GM18861 (cell line): ENCODE data around the gene HSD17B8.

Experiments
- ATAC-seq: cut with Tn5 transposase; IDR thresholded peaks from one replicate; pipeline ENCODE4 v1.9.1; 2021; ENCODE audit not compliant: unreplicated experiment

HSD17B8 gene

GRCh38 chr6:33171016-33171879 is 33.2 kb upstream of the HSD17B8 start:
- ATAC-seq, result no peak

DNA sequence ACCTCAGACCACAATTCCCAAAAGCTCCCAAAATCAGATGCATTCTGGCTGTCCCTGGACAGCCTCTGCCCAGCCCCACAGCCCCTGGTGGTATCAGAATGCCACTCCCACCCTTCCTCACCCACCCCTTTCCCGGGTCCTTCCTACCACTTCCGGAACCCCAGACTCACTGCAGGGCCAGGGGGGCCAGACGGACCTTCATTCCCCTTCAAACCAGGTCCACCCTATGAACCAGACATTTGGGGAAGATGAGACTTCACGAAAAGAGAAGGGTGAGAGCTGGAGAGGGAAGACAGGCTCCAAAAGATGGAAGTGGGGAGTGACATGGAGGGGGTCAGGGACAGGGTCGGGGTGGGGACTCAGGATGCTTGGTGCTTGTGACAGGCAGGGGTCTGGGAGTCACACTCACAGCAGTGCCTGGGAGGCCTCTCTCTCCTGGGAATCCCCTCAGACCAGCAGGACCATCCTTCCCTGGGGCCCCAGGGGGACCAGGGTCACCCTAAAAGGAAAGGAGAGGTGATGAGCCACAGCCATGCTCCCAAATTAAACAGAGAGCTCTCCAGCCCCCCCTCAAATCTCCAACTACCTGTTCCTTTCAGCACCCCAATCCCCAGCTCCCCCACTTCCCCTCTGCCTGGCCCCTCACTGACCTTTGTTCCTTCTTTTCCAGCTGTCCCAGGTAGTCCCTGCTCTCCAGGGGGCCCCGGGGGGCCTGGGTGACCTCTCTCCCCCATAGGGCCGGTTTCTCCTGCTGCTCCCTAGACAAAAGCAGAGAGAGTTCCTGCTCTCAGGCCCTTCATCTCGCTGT is 32.4 kb upstream of the HSD17B8 start:
- no peak for ATAC-seq

- ATAC-seq, result no peak
These were observed 31.5 kb upstream of the HSD17B8 start for GRCh38 chr6:33172688-33173534.

DNA sequence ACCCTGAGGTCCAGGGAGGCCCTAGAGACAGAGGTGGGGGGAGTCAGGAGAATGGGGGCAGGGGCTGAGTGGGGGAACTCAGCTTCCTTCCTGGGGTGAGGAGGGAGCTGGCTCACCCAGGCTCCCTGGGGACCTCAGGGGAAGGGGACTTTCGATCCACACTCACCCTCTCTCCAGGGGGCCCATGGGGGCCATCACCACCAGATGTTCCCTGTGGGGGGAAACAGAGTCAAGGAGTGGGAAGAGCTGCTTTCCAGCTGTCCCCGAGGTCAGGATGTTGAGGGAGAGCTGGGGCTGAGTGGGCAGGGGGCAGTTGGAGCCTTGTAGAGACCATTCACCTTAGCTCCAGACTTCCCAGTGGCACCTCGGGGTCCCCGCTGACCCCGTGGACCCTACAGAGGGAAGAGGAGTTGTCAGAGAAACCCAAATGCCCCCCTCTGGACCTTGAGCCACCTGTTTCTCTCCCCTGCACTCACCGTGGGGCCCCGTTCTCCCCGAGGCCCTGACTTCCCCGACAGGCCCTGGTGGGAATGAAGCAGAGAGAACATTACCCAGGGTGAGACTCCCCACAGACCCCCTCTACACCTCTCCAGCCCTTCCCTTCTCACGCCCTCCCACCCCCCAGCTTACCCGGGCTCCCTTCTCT is 30.8 kb upstream of the HSD17B8 start:
- no peak for ATAC-seq

DNA sequence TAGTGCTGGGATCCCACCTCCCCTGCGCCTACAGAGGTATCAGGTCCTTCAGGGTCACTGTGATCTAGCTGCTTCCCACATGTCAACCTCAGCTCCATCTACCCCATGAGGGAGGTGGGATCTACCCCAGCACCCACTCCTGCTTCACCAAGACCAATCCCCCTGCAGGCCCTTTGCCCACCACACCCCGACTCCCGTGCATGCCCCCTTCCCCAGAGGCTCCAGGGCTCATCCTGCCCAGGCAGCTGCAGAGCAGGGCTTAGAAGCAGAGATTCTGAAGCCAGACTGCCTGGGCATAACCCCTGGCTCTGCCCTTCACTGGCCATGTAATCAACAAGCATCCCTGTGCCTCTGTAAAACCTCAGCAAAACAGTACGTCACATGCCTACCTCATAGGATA is 29.7 kb upstream of the HSD17B8 start:
- no peak for ATAC-seq

DNA sequence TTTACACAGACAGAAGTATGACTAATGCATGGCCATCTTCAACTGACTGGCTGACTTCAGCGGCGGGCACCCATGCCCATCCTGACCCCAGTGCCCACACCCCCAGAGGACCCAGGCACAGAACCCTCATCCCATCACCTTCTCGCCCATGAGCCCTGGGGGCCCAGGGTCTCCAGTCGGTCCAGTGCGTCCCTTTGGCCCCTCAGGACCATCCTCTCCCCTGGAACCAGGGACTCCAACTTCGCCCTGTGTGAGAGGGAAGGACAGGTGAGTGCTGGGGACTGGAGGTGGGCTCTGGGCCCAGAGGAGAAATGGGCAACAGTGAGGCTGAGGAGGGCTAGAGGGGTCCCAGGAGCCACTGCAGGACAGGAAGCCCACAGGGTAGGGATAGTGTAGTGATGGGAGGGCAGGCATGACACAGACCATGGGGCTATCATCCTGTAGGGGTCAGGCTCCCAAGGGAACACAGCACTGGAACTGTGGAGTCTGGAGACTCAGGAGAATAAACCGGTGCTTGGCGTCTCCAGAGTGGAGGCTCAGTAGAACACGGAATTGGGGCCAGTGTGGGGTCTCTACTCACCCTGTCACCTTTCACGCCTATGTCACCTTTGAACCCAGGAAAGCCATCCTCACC is 28.9 kb upstream of the HSD17B8 start:
- no peak for ATAC-seq

DNA sequence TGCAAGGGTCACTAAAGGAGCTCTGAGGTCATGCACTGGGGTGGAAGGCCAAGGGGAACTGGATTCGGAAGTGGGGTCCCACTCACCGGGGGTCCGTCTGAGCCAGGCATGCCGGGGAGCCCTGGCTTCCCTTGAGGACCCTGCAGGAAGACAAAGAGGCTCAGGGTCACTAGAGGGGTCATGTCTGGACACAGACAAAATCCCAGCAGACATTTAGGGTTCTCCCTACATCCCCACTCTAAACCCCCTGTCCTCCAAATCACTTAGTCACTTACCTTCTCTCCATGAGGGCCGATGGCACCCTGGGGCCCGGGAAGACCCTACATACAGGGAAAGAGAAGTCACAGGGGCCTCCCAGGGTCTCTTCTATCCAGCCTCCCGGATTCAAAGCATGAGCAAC is 27.5 kb upstream of the HSD17B8 start:
- ATAC-seq, result no peak

DNA sequence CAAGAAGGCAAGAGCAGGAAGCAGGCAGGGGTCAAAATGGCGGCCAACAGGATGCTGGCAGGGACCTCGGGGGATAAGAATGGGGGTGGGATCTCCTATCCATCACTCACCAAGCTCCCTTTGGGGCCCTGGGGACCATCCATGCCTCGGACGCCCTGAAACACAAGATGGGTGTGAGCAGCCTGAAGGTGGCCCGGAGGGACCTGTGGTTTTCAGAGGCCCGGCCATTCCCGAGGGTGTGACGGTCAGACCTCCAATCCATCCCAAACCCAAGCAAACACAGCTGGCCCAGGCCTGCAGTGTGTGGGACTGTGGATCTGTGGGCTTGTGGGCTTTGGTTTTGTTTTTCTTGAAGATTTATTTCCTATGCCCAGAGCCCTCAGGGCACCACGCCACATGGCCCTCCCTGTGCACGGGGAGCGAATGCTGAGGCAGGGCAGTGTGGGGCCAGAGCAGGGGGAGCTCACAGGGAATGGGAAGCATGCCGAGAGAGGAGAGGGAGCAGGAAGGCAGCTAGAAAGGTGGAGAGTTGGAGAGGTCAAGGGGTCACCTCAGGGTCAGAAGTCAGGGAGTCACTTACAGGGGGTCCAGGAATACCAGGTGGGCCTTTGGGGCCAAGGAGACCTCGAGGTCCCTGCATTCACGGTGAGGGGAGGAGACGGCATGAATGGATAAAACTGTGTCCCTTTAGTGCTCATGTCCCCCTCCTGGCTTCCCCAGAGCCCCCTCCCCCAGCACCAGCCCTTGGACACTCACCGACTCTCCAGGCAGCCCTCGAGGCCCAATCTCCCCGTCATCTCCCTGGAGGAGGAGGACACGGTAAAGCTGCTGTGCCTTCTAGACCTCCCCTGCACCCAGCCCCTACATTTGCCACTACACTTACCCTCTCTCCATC is 26.7 kb upstream of the HSD17B8 start:
- no peak for ATAC-seq

GRCh38 chr6:33178755-33179475 is 25.5 kb upstream of the HSD17B8 start:
- ATAC-seq, result no peak

- no peak for ATAC-seq
These were observed 23.3 kb upstream of the HSD17B8 start for GRCh38 chr6:33181141-33181540.

DNA sequence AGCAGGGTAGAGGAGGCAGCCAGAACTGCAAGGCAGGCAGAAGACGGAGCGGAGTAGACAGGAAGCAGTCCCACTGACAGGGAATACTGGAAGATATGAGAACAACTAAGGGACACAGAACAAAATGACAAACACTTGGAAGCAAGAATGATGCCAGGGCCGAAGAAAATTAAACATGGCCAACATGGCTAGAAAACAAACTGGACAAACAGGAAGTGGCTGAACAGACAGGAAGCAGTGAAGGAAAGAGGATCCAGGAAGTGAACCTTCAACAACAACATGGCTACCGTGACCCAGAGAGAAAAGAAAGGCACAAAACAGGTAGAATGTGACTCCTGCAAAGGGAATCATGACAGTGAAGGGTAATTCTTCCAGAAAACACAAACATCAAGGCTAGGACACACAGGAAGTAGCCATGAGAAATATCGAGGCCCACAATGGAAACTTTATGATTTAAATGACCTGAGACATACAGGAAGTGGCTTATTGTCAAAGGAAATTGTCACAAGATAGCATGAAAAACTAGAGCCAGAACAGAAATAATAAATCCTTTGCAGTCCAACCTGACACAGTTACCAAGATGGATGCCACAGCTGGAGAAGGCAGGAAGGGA is 21.3 kb upstream of the HSD17B8 start:
- ATAC-seq, result no peak

GRCh38 chr6:33185190-33185589 is 19.3 kb upstream of the HSD17B8 start:
- ATAC-seq, result no peak

DNA sequence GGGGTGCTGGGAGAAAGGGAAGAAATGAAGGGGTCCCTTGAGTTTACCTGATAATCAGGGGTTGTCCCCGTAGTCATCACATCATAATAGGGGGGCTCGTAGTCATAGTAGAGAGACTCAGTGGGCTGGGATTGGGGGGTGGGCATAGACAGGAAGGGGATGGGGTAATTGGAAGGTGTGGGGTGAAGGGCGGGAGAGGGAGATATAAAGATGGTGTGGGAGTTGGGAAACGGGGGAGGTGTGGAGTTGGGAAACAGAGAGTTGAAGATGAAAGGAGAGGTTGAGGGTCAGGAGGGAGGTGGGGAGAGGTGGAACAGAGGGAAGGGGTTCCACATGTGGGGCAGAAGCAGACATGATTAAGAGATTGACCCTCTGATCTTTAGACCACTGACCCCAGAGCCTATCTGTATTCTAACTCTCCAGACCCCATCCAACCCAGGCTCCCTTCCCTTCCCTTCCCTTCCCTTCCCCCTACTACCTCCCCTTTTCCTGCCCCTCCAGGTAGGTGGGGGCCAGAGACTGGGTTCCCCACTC is 18.7 kb upstream of the HSD17B8 start:
- ATAC-seq, result no peak

DNA sequence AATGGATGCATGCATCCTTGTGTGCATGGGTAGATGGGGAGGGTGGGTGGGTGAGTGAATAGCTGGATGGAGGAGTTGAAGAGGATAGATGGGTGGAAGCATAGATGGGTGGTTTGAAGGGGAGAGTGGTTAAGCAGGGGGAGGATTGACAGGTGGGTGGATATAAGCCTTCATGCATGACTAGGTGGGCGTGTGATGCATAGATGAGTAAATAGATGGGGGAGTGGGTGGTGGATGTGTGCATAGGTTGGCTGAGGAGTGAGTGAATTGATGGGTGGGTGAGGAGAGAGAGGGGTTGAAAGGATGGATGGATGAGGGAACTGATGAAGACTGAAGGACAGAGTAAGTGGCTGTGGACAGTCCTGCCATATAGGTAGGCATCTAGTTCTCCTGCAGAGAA is 16.6 kb upstream of the HSD17B8 start:
- ATAC-seq, result no peak

DNA sequence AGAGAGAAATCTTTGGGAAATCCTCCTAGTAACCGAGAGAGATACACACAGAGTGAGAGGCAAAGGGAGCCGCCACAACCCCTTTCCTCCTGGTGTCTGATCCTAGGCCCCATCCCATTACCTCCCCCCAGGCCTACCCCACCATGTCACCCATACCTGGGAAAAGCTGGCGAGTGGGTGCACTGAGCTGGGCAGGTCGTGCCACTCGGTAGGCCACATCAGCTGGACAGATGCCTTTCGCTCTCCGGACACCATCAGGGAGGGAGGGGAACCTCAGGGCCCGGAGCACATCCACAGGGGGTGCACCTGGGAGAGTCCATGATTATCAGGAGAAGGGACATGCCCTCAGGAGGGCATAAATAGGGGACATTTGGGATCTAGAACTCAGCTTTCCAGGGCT is 15.3 kb upstream of the HSD17B8 start:
- no peak for ATAC-seq

- ATAC-seq, result no peak
These were observed 14.6 kb upstream of the HSD17B8 start for GRCh38 chr6:33189625-33190448.

GRCh38 chr6:33190504-33191107 is 13.8 kb upstream of the HSD17B8 start:
- no peak for ATAC-seq
